Fibroblast of mammary gland (primary cell): ENCODE results near the gene PPP1R16B.
A peak's percentile ranks its signal among the peaks of the same experiment; 100 is the strongest.

Source experiments
- DNase-seq: peaks from one replicate; pipeline ENCODE4 v3.0.0-alpha.2; 2010; ENCODE audit warnings: low read depth
- H3K4me3 ChIP-seq: 2 replicates; pipeline ENCODE4 v1.5.1; 2011; ENCODE audit warnings: low read depth, mild to moderate bottlenecking, low read length, moderate library complexity; ENCODE audit not compliant: control insufficient read depth
- CTCF ChIP-seq: conservative IDR thresholded peaks from 2 replicates; pipeline ENCODE4 v1.5.1; 2011; ENCODE audit warnings: low read depth, low read length, inconsistent platforms; ENCODE audit not compliant: control insufficient read depth, insufficient read depth

Gene PPP1R16B

GRCh38 chr20:38927902-38928578 is 122.5 kb downstream of the PPP1R16B start:
- peak overlapping the region; percentile 82 for H3K4me3 ChIP-seq
- no peak for TF ChIP-seq CTCF
- no peak for DNase-seq

GRCh38 chr20:38930242-38930569 is 124.7 kb downstream of the PPP1R16B start:
- no peak for TF ChIP-seq CTCF
- DNase-seq, result no peak
- no peak overlapping the region for H3K4me3 ChIP-seq

- no peak for TF ChIP-seq CTCF
- no peak for DNase-seq
- H3K4me3 ChIP-seq, result no peak overlapping the region
Observed at GRCh38 chr20:38931984-38932383, 126.5 kb downstream of the PPP1R16B start.

GRCh38 chr20:38932457-38933120 is 127.1 kb downstream of the PPP1R16B start:
- DNase-seq, result peak; percentile 56
- H3K4me3 ChIP-seq, result no peak overlapping the region
- TF ChIP-seq CTCF, result no peak

- no peak for DNase-seq
- no peak overlapping the region for H3K4me3 ChIP-seq
- TF ChIP-seq CTCF, result no peak
Observed at GRCh38 chr20:38934530-38934929, 129.0 kb downstream of the PPP1R16B start.

GRCh38 chr20:38935285-38935684 is 129.8 kb downstream of the PPP1R16B start:
- H3K4me3 ChIP-seq, result no peak overlapping the region
- peak; percentile 28 for TF ChIP-seq CTCF
- DNase-seq, result peak; percentile 44
